GM12878 (cell line): ENCODE measurements around the gene ECEL1.

ENCODE experiments used
- CBFB ChIP-seq: IDR thresholded peaks from 2 replicates; pipeline ENCODE4 v1.6.1; 2016; ENCODE audit warnings: antibody characterized with exemption, low read depth
- EP300 ChIP-seq, 2 experiments: fragments of 150-350 bp in 1 of 2; IDR thresholded peaks; 2 replicates each; pipeline ENCODE4 v1.6.1; 2011 to 2012; ENCODE audit warnings: low read depth in 2 of 2, low read length in 2 of 2, borderline replicate concordance in 1 of 2, improper control_type of control experiment in 1 of 2, inconsistent platforms in 1 of 2; ENCODE audit not compliant: control insufficient read depth in 1 of 2
- FOXM1 ChIP-seq: IDR thresholded peaks from 2 replicates; pipeline ENCODE4 v1.6.1; 2012; ENCODE audit warnings: low read depth, mild to moderate bottlenecking, inconsistent platforms, low read length, moderate library complexity
- SREBF2 ChIP-seq: IDR thresholded peaks from 2 replicates; pipeline ENCODE4 v1.6.1; 2012; ENCODE audit warnings: mild to moderate bottlenecking, low read length
- TF ChIP-seq, protein P1 (sequence below): IDR thresholded peaks from 2 replicates; pipeline ENCODE4 v1.6.1; 2011; ENCODE audit warnings: low read depth, low read length, improper control_type of control experiment, borderline replicate concordance
- TF ChIP-seq, protein P2 (sequence below), 3 experiments: IDR thresholded peaks in 2 of 3; conservative IDR thresholded peaks in 1 of 3; 2 replicates each; pipeline ENCODE4 v1.5.1; 2011; ENCODE audit warnings: low read depth in 3 of 3, low read length in 3 of 3, mild to moderate bottlenecking in 3 of 3, control low read depth in 2 of 3, moderate library complexity in 2 of 3, inconsistent platforms in 1 of 3, mixed read lengths in 1 of 3; ENCODE audit not compliant: control insufficient read depth in 2 of 3, insufficient read depth in 1 of 3; ENCODE audit errors: extremely low read depth in 1 of 3

DNA sequence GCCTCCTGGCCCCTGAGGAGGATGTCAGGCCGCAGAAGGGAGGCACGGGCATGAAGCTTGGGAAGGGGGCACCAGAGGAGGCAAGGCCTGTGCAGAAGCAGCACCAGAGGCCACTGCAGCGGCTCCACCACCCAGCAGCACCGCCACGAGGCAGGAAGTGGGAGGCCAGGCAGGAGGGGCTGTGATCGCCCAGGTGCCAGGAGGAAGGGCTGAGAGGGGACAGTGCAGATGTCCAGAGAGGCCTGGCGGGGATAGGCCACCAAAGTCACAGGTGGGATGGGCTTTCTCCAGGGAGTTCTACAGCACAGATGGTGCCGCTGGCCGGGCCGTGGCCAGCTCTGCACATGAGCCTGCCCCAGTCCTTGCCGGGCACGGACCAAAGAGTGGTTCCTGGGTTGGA, 37.7 kb downstream of the ECEL1 start:
- no peak for TF ChIP-seq SREBF2
- TF ChIP-seq, protein P1, sequence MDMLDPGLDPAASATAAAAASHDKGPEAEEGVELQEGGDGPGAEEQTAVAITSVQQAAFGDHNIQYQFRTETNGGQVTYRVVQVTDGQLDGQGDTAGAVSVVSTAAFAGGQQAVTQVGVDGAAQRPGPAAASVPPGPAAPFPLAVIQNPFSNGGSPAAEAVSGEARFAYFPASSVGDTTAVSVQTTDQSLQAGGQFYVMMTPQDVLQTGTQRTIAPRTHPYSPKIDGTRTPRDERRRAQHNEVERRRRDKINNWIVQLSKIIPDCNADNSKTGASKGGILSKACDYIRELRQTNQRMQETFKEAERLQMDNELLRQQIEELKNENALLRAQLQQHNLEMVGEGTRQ = no peak
- TF ChIP-seq, protein P2, sequence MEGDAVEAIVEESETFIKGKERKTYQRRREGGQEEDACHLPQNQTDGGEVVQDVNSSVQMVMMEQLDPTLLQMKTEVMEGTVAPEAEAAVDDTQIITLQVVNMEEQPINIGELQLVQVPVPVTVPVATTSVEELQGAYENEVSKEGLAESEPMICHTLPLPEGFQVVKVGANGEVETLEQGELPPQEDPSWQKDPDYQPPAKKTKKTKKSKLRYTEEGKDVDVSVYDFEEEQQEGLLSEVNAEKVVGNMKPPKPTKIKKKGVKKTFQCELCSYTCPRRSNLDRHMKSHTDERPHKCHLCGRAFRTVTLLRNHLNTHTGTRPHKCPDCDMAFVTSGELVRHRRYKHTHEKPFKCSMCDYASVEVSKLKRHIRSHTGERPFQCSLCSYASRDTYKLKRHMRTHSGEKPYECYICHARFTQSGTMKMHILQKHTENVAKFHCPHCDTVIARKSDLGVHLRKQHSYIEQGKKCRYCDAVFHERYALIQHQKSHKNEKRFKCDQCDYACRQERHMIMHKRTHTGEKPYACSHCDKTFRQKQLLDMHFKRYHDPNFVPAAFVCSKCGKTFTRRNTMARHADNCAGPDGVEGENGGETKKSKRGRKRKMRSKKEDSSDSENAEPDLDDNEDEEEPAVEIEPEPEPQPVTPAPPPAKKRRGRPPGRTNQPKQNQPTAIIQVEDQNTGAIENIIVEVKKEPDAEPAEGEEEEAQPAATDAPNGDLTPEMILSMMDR (IDR thresholded peaks at IDR 0.05 in 2 of 3, conservative IDR thresholded peaks at IDR 0.05 in 1 of 3; ENCODE audit: control insufficient read depth in 2 of 3, extremely low read depth in 1 of 3, insufficient read depth in 1 of 3, low read depth in 3 of 3, low read length in 3 of 3) = no peak
- TF ChIP-seq EP300 (IDR thresholded peaks at IDR 0.05; ENCODE audit: borderline replicate concordance in 1 of 2, control insufficient read depth in 1 of 2, low read depth in 2 of 2, low read length in 2 of 2) = no peak
- TF ChIP-seq CBFB = no peak
- no peak for TF ChIP-seq FOXM1
